ENCODE data around the gene ING2.

GRCh38 chr4:183556947-183557346 is 52.1 kb downstream of the ING2 start:
- TF ChIP-seq CTCF (IDR thresholded peaks at IDR 0.05) (no peak), POLR2A (IDR thresholded peaks at IDR 0.05) (no peak), EP300 (IDR thresholded peaks at IDR 0.05; ENCODE audit: low read depth) (no peak), POLR2AphosphoS5 (IDR thresholded peaks at IDR 0.05) (no peak)

Data from transverse colon (tissue), 4 donors.